Transverse colon (tissue), 4 donors: Measurements from ENCODE around the gene NELL2. TPM values are rescaled to one million over a fixed set of nuclear protein-coding genes. Genes with fewer than 3 reads are reported as not detected.

Experiments
- DNase-seq: peaks from one replicate; pipeline ENCODE4 v3.0.0-alpha.2; 2019
- H3K27ac ChIP-seq, 4 donors: fragments of 200-600 bp; sonication (generic); 2 replicates each; pipeline ENCODE4 v1.5.1; 2016 to 2018; ENCODE audit warnings: inconsistent platforms in 4 of 4
- H3K27me3 ChIP-seq: fragments of 200-600 bp; sonication (generic); 2 replicates; pipeline ENCODE4 v1.5.1; 2017; ENCODE audit warnings: inconsistent platforms
- H3K36me3 ChIP-seq, 4 donors: fragments of 200-600 bp; sonication (generic); 2 replicates each; pipeline ENCODE4 v1.5.1; 2017 to 2019; ENCODE audit warnings: inconsistent platforms in 4 of 4
- H3K4me1 ChIP-seq, 4 donors: fragments of 200-600 bp; sonication (generic); 2 replicates each; pipeline ENCODE4 v1.5.1; 2017 to 2020; ENCODE audit warnings: inconsistent platforms in 4 of 4
- H3K4me3 ChIP-seq, 4 donors: fragments of 200-600 bp; sonication (generic); 1 replicate in 1 of 4; 2 replicates in 3 of 4; pipeline versions ENCODE4 v1.5.1 to v1.6.1; 2017 to 2019; ENCODE audit warnings: inconsistent platforms in 4 of 4
- H3K9me3 ChIP-seq, 2 donors: fragments of 200-600 bp; sonication (generic); 2 replicates each; pipeline ENCODE4 v1.5.1; 2017 to 2019; ENCODE audit warnings: inconsistent platforms in 2 of 2
- CTCF ChIP-seq, 5 experiments: fragments of 200-600 bp in 3 of 5; fragments of 450-650 bp in 2 of 5; sonication (generic) in 3 of 5; IDR thresholded peaks; 1 replicate in 2 of 5; 2 replicates in 3 of 5; pipeline ENCODE4 v1.5.1; 2016 to 2017; ENCODE audit warnings: antibody characterized with exemption in 5 of 5, inconsistent platforms in 3 of 5, mild to moderate bottlenecking in 2 of 5, moderate library complexity in 1 of 5
- EP300 ChIP-seq: sonication (generic); formaldehyde crosslinking; IDR thresholded peaks from one replicate; pipeline ENCODE4 v1.6.1; 2017; ENCODE audit warnings: antibody characterized with exemption, low read depth
- POLR2A ChIP-seq: fragments of 450-650 bp; IDR thresholded peaks from one replicate; pipeline ENCODE4 v1.6.1; 2016; ENCODE audit warnings: antibody characterized with exemption, mild to moderate bottlenecking, moderate library complexity
- POLR2AphosphoS5 ChIP-seq, 3 donors: sonication (generic); formaldehyde crosslinking; IDR thresholded peaks; one replicate each; pipeline ENCODE4 v1.6.1; 2016; ENCODE audit warnings: antibody characterized with exemption in 3 of 3
- WGBS, 2 donors: methylation state at CpG; one replicate each; pipeline ENCODE4 v1.1.5; 2018; ENCODE audit warnings: low coverage in 1 of 2; 5-methylcytosine and 5-hydroxymethylcytosine counted together
- in situ Hi-C, 4 donors: fragments of 200-750 bp; cut with MboI; loops; one replicate each; pipeline versions ENCODE4 v1.15.0 to v1.15.1; 2017; ENCODE audit warnings: low sequenced_read_pairs in 3 of 4, low pct_ligation_motif_present in 1 of 4, low pct_unique_long_range_greater_than_20kb in 1 of 4
- intact Hi-C: fragments of 100-400 bp; cut with DNase I; formaldehyde crosslinking; loops from one replicate; pipeline ENCODE4 v1.15.1; 2023; ENCODE audit warnings: low total_unique reads
- total RNA-seq, 4 donors: library from RNA; depleted of rRNA; stranded (reverse); fragments of >200 nt; gene quantifications; one replicate each; pipeline ENCODE4 v1.1.0, GENCODE V29; 2016

NELL2 gene
- total RNA-seq, 4 donors from 2014 or later, result 1.4 to 10.5 (median 9.5) TPM

- WGBS, 2 donors, result 78 to 81% methylated on average over 4 of the region's 4 CpGs
- Histone ChIP-seq H3K36me3 (no peaks in the 10 kb centered on the region), H3K27ac (no peak overlapping the region), H3K27me3 (no peaks in the 10 kb centered on the region), H3K4me1 (no peaks in the 10 kb centered on the region), H3K4me3 (no peak overlapping the region), H3K9me3 (no peaks in the 10 kb centered on the region)
- DNase-seq, result no peak
- intact Hi-C loops (no loop called here), in situ Hi-C loops (no loop called here)
- TF ChIP-seq POLR2A, result no peak
- no peak for TF ChIP-seq EP300
- no peak for TF ChIP-seq POLR2AphosphoS5 (IDR thresholded peaks at IDR 0.05)
- TF ChIP-seq CTCF (IDR thresholded peaks at IDR 0.05), result no peak
Observed at GRCh38 chr12:44637875-44638274, 238.2 kb downstream of the NELL2 start.

GRCh38 chr12:44628180-44628579 lies 247.9 kb downstream of the NELL2 start:
- no peak for DNase-seq
- 33 to 50% methylated on average over 1 of the region's 1 CpG for WGBS, 2 donors
- H3K4me3 ChIP-seq, result no peak overlapping the region
- no peaks in the 10 kb centered on the region for H3K27me3 ChIP-seq
- in situ Hi-C loops, result no loop called here
- intact Hi-C loops, result no loop called here
- no peaks in the 10 kb centered on the region for H3K36me3 ChIP-seq
- TF ChIP-seq CTCF (IDR thresholded peaks at IDR 0.05) (no peak), POLR2A (no peak), POLR2AphosphoS5 (IDR thresholded peaks at IDR 0.05) (no peak), EP300 (no peak)
- no peak overlapping the region for H3K27ac ChIP-seq
- H3K4me1 ChIP-seq, result no peaks in the 10 kb centered on the region
- H3K9me3 ChIP-seq, result no peaks in the 10 kb centered on the region

DNA sequence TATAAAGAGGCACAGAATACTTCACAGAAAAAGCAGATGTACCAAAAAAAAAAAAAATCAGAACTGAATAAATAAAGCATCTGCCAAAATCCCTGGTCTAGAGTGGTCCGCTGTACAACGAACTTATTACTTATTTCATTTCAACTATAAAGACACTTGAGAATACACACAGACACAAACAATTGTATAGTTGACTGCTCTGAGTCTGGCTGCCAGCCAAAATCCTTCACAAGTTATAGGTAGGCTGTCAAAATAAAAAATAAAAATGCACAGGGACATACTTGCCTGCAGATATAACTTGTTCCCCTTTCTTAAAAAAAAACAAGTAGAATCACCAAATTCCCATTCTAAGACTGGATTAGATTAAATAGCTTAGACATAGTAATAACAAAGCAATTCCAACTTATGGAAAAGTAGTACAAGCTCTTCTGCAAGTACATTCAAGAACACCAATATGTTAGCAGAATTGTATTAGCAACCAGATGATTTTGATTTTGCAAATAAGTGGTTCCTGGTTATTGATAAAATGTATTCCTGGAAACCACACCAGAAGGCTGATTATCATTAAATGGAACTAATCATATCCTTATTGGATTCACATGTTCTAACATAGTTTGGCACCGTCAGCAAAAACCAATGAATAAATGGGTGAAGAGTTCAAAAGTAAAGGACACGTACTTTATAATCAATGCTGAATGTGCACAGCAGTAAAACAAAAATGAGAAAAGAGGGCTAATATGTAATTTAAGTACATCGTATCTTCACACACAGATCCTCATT lies 248.5 kb downstream of the NELL2 start:
- Histone ChIP-seq H3K27ac (no peak overlapping the region), H3K36me3 (no peaks in the 10 kb centered on the region), H3K4me3 (no peak overlapping the region), H3K9me3 (no peaks in the 10 kb centered on the region), H3K4me1 (no peaks in the 10 kb centered on the region), H3K27me3 (no peaks in the 10 kb centered on the region)
- TF ChIP-seq CTCF (IDR thresholded peaks at IDR 0.05) (no peak), POLR2AphosphoS5 (IDR thresholded peaks at IDR 0.05) (no peak), POLR2A (no peak), EP300 (no peak)
- WGBS, 2 donors, result 73 to 76% methylated on average over 5 of the region's 5 CpGs
- intact Hi-C loops, result no loop called here
- in situ Hi-C loops, result no loop called here
- no peak for DNase-seq

- intact Hi-C loops (no loop called here), in situ Hi-C loops (no loop called here)
- no peaks in the 10 kb centered on the region for H3K9me3 ChIP-seq
- H3K27ac ChIP-seq, result no peak overlapping the region
- TF ChIP-seq EP300 (no peak), CTCF (IDR thresholded peaks at IDR 0.05) (no peak)
- no peak for DNase-seq
- H3K27me3 ChIP-seq, result no peaks in the 10 kb centered on the region
- 26 to 30% methylated on average over 2 of the region's 2 CpGs for WGBS, 2 donors
- H3K4me3 ChIP-seq, result no peak overlapping the region
- H3K4me1 ChIP-seq, result no peaks in the 10 kb centered on the region
- no peaks in the 10 kb centered on the region for H3K36me3 ChIP-seq
Observed at GRCh38 chr12:44626883-44627282, 249.2 kb downstream of the NELL2 start.
